Natural killer cell (primary cell): ENCODE measurements around the gene CSNK1E. TPM values are rescaled to one million over a fixed set of nuclear protein-coding genes. Genes with fewer than 3 reads are reported as not detected.
"Not testable (repeated sequence)": the region's sequence is repeated elsewhere in the genome, so short reads cannot be mapped to it uniquely, and the experiment has no call there.

Experiments used
- ATAC-seq, 3 donors: fragments of 150-1000 bp in 2 of 3; fragments of 200-7000 bp in 1 of 3; cut with Tn5 transposase; 1 replicate in 1 of 3; 2 replicates in 2 of 3; pipeline ENCODE4 v1.10.0; 2021; ENCODE audit warnings: mild to moderate bottlenecking in 2 of 3, moderate library complexity in 2 of 3
- DNase-seq, 2 donors: peaks; one replicate each; pipeline versions ENCODE4 v3.0.0 to v3.0.0-alpha.2; 2013 to 2021; ENCODE audit warnings: mixed read lengths in 1 of 2
- H3K27ac ChIP-seq: one replicate; pipeline ENCODE4 v1.5.1; 2013; ENCODE audit warnings: mild to moderate bottlenecking, low read length
- H3K27me3 ChIP-seq: one replicate; pipeline ENCODE4 v1.6.1; 2013; ENCODE audit warnings: low read length; ENCODE audit not compliant: control insufficient read depth, insufficient read depth
- H3K36me3 ChIP-seq: one replicate; pipeline ENCODE4 v1.6.1; 2013; ENCODE audit warnings: low read length; ENCODE audit not compliant: control insufficient read depth, insufficient read depth
- H3K4me1 ChIP-seq: one replicate; pipeline ENCODE4 v1.6.1; 2013; ENCODE audit warnings: low read length; ENCODE audit not compliant: control insufficient read depth, insufficient read depth
- H3K4me3 ChIP-seq: one replicate; pipeline ENCODE4 v1.5.1; 2013; ENCODE audit warnings: low read length
- H3K9me3 ChIP-seq: one replicate; pipeline ENCODE4 v1.6.1; 2013; ENCODE audit warnings: low read length; ENCODE audit not compliant: control insufficient read depth, insufficient read depth
- H3K27ac Mint-ChIP-seq, 2 donors: one replicate each; pipeline ENCODE4 v1.8.0; 2022; ENCODE audit warnings: mild to moderate bottlenecking in 2 of 2, mixed read lengths in 2 of 2, moderate library complexity in 1 of 2
- H3K27me3 Mint-ChIP-seq, 2 donors: one replicate each; pipeline ENCODE4 v1.8.0; 2022; ENCODE audit warnings: low read depth in 2 of 2, mixed read lengths in 2 of 2
- H3K36me3 Mint-ChIP-seq: one replicate; pipeline ENCODE4 v1.8.0; 2022; ENCODE audit warnings: mixed read lengths
- H3K4me1 Mint-ChIP-seq, 2 donors: one replicate each; pipeline ENCODE4 v1.8.0; 2022; ENCODE audit warnings: mixed read lengths in 2 of 2
- H3K4me3 Mint-ChIP-seq: one replicate; pipeline ENCODE4 v1.8.0; 2022; ENCODE audit warnings: mild to moderate bottlenecking, moderate library complexity, mixed read lengths
- H3K9me3 Mint-ChIP-seq, 2 donors: one replicate each; pipeline ENCODE4 v1.8.0; 2022; ENCODE audit warnings: mixed read lengths in 2 of 2
- CTCF ChIP-seq: fragments of 200-600 bp; IDR thresholded peaks from one replicate; pipeline ENCODE4 v1.8.0; 2022; ENCODE audit warnings: antibody characterized with exemption
- WGBS: methylation state at CpG from one replicate; pipeline ENCODE4 v1.1.7; 2013; ENCODE audit warnings: missing lambda C conversion rate; ENCODE audit not compliant: insufficient coverage; 5-methylcytosine and 5-hydroxymethylcytosine counted together
- intact Hi-C: fragments of 100-400 bp; cut with micrococcal nuclease; formaldehyde crosslinking; loops from one replicate; pipeline ENCODE4 v1.14.2; 2022
- total RNA-seq, 4 donors: library from RNA; stranded (reverse); fragments of 120-200 nt in 1 of 4; gene quantifications; one replicate each; pipeline versions ENCODE4 v1.2.3 to v1.2.4, GENCODE V29; 2013 to 2022

CSNK1E gene
- total RNA-seq, 3 donors from 2014 or later (not counting 1 experiment from before 2014, with no cell fraction given): 126 to 178 (median 149) TPM

GRCh38 chr22:38347181-38347943 is 30.1 kb upstream of the CSNK1E start:
- no peaks in the 10 kb centered on the region for H3K36me3 ChIP-seq
- ATAC-seq (no peak), DNase-seq (no peak)
- 64% methylated on average over 15 of the region's 15 CpGs for WGBS
- Mint-ChIP-seq H3K9me3 (no peaks in the 10 kb centered on the region), H3K36me3 (no peaks in the 10 kb centered on the region), H3K4me1 (peaks cover 6 to 7% of the 10 kb centered on the region in 2 donors), H3K4me3 (no peak overlapping the region), H3K27ac (peak overlapping the region in 1 of 2 donors; percentile 47), H3K27me3 (peaks cover 0 to 6% of the 10 kb centered on the region in 2 donors)
- no peaks in the 10 kb centered on the region for H3K9me3 ChIP-seq
- no peaks in the 10 kb centered on the region for H3K4me1 ChIP-seq
- intact Hi-C loops: no loop called here
- H3K27me3 ChIP-seq: no peaks in the 10 kb centered on the region
- H3K27ac ChIP-seq: no peak overlapping the region
- no peak for TF ChIP-seq CTCF
- no peak overlapping the region for H3K4me3 ChIP-seq

- Histone ChIP-seq H3K36me3 (no peaks in the 10 kb centered on the region), H3K27ac (no peak overlapping the region), H3K27me3 (no peaks in the 10 kb centered on the region), H3K9me3 (no peaks in the 10 kb centered on the region), H3K4me1 (no peaks in the 10 kb centered on the region), H3K4me3 (no peak overlapping the region)
- H3K27ac Mint-ChIP-seq: no peak overlapping the region
- WGBS: 79% methylated on average over 14 of the region's 14 CpGs
- no peak for DNase-seq
- no peaks in the 10 kb centered on the region for H3K36me3 Mint-ChIP-seq
- no peak for ATAC-seq
- peaks cover 0 to 6% of the 10 kb centered on the region in 2 donors for H3K27me3 Mint-ChIP-seq
- no peak for TF ChIP-seq CTCF
- no peak overlapping the region for H3K4me3 Mint-ChIP-seq
- no peaks in the 10 kb centered on the region for H3K9me3 Mint-ChIP-seq
- intact Hi-C loops: no loop called here
- peaks cover 6 to 7% of the 10 kb centered on the region in 2 donors for H3K4me1 Mint-ChIP-seq
Observed at GRCh38 chr22:38346506-38346905, 29.3 kb upstream of the CSNK1E start.

GRCh38 chr22:38345782-38346181 is 28.5 kb upstream of the CSNK1E start:
- Histone ChIP-seq H3K27ac (no peak overlapping the region), H3K4me3 (no peak overlapping the region), H3K27me3 (no peaks in the 10 kb centered on the region), H3K36me3 (no peaks in the 10 kb centered on the region), H3K9me3 (no peaks in the 10 kb centered on the region), H3K4me1 (no peaks in the 10 kb centered on the region)
- no peaks in the 10 kb centered on the region for H3K36me3 Mint-ChIP-seq
- peaks cover 0 to 6% of the 10 kb centered on the region in 2 donors for H3K27me3 Mint-ChIP-seq
- TF ChIP-seq CTCF: no peak
- no peak overlapping the region for H3K4me3 Mint-ChIP-seq
- H3K9me3 Mint-ChIP-seq: no peaks in the 10 kb centered on the region
- no peak overlapping the region for H3K27ac Mint-ChIP-seq
- WGBS: 99% methylated on average over 5 of the region's 6 CpGs
- ATAC-seq: no peak
- intact Hi-C loops: no loop called here
- H3K4me1 Mint-ChIP-seq: peaks cover 6 to 7% of the 10 kb centered on the region in 2 donors
- no peak for DNase-seq

- H3K4me1 Mint-ChIP-seq, H3K9me3 Mint-ChIP-seq, H3K4me3 Mint-ChIP-seq, ATAC-seq, H3K27ac ChIP-seq, DNase-seq, H3K27me3 Mint-ChIP-seq, intact Hi-C loops, H3K36me3 Mint-ChIP-seq, H3K4me3 ChIP-seq, H3K36me3 ChIP-seq, H3K27ac Mint-ChIP-seq, H3K27me3 ChIP-seq, H3K9me3 ChIP-seq: not testable (repeated sequence)
- WGBS: 98% methylated on average over 5 of the region's 6 CpGs
- H3K4me1 ChIP-seq: peaks cover 18% of the 10 kb centered on the region
Observed at GRCh38 chr22:38339893-38340292, 22.7 kb upstream of the CSNK1E start.
